B cell (primary cell): ENCODE measurements around the gene RTF2.

Source experiments
- EZH2 ChIP-seq: IDR thresholded peaks from 2 replicates; pipeline ENCODE4 v1.6.1; 2012; ENCODE audit warnings: borderline replicate concordance, low read depth, mild to moderate bottlenecking, moderate library complexity, low read length; ENCODE audit not compliant: insufficient read depth, poor library complexity, severe bottlenecking
- TF ChIP-seq, protein P1 (sequence below): fragments of 200-600 bp; IDR thresholded peaks from one replicate; pipeline ENCODE4 v1.8.0; 2022; ENCODE audit warnings: antibody characterized with exemption, mild to moderate bottlenecking

DNA sequence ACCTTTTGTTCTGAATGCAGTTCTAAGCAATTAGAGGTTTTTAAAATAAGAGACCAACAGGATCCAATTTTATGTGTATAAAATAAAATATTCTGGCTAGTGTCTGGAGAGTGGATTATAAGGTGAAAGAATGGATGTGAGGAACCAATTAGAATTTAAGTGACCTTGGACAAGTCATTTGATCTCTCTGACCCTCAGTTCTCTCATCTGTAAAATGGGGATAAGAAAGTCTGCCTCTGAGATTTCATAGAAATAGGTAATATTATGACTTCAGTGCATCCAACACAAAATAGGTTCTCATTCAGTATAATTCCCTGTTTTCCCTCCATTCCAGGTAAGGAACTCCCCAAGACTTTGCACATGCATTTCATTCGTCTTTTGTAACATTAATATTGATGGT, 37.5 kb upstream of the RTF2 start:
- TF ChIP-seq, protein P1, sequence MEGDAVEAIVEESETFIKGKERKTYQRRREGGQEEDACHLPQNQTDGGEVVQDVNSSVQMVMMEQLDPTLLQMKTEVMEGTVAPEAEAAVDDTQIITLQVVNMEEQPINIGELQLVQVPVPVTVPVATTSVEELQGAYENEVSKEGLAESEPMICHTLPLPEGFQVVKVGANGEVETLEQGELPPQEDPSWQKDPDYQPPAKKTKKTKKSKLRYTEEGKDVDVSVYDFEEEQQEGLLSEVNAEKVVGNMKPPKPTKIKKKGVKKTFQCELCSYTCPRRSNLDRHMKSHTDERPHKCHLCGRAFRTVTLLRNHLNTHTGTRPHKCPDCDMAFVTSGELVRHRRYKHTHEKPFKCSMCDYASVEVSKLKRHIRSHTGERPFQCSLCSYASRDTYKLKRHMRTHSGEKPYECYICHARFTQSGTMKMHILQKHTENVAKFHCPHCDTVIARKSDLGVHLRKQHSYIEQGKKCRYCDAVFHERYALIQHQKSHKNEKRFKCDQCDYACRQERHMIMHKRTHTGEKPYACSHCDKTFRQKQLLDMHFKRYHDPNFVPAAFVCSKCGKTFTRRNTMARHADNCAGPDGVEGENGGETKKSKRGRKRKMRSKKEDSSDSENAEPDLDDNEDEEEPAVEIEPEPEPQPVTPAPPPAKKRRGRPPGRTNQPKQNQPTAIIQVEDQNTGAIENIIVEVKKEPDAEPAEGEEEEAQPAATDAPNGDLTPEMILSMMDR = no peak
- no peak for TF ChIP-seq EZH2
